Mesenchymal stem cell (in vitro differentiated cells and primary cell): Measurements from ENCODE around the gene FGF6.

Source experiments
- DNase-seq: peaks from one replicate; pipeline ENCODE4 v3.0.0-alpha.2; 2013
- H2AFZ ChIP-seq: one replicate; pipeline ENCODE4 v1.6.1; 2013; ENCODE audit warnings: low read depth, mild to moderate bottlenecking, control low read depth, inconsistent platforms, low read length, moderate library complexity
- H2AK5ac ChIP-seq: 2 replicates; pipeline ENCODE4 v1.6.1; 2013; ENCODE audit warnings: low read length, moderate library complexity, mild to moderate bottlenecking, inconsistent platforms; ENCODE audit not compliant: severe bottlenecking
- H2BK120ac ChIP-seq: one replicate; pipeline ENCODE4 v1.6.1; 2013; ENCODE audit warnings: low read depth, mild to moderate bottlenecking, inconsistent platforms, low read length, moderate library complexity
- H2BK12ac ChIP-seq, 2 experiments: one replicate each; pipeline ENCODE4 v1.6.1; 2013; ENCODE audit warnings: inconsistent platforms in 2 of 2, low read length in 2 of 2, mild to moderate bottlenecking in 2 of 2, moderate library complexity in 2 of 2, control low read depth in 1 of 2
- H2BK15ac ChIP-seq: one replicate; pipeline ENCODE4 v1.6.1; 2013; ENCODE audit warnings: mild to moderate bottlenecking, low read depth, inconsistent platforms; ENCODE audit not compliant: poor library complexity, severe bottlenecking
- H2BK5ac ChIP-seq: 2 replicates; pipeline ENCODE4 v1.6.1; 2013; ENCODE audit warnings: low read depth, mild to moderate bottlenecking, low read length, control low read depth, inconsistent platforms; ENCODE audit not compliant: poor library complexity, severe bottlenecking
- H3K14ac ChIP-seq, 2 experiments: one replicate each; pipeline ENCODE4 v1.6.1; 2013; ENCODE audit warnings: inconsistent platforms in 2 of 2, low read length in 2 of 2, control low read depth in 1 of 2, mild to moderate bottlenecking in 1 of 2, moderate library complexity in 1 of 2
- H3K18ac ChIP-seq, 2 experiments: one replicate each; pipeline ENCODE4 v1.6.1; 2013; ENCODE audit warnings: inconsistent platforms in 2 of 2, low read length in 2 of 2, control low read depth in 1 of 2, low read depth in 1 of 2, mild to moderate bottlenecking in 1 of 2
- H3K23ac ChIP-seq, 2 experiments: one replicate each; pipeline ENCODE4 v1.6.1; 2013; ENCODE audit warnings: inconsistent platforms in 2 of 2, low read length in 2 of 2, mild to moderate bottlenecking in 2 of 2, moderate library complexity in 2 of 2, control low read depth in 1 of 2
- H3K27ac ChIP-seq: 2 replicates; pipeline ENCODE4 v1.5.1; 2013; ENCODE audit warnings: mild to moderate bottlenecking, moderate library complexity, low read length, control low read depth, inconsistent platforms; ENCODE audit not compliant: poor library complexity, severe bottlenecking
- H3K27me3 ChIP-seq, 2 experiments: 2 replicates each; pipeline versions ENCODE4 v1.6.1 to v1.7.0; 2013; ENCODE audit warnings: low read length in 2 of 2, mild to moderate bottlenecking in 2 of 2, moderate library complexity in 2 of 2, control low read depth in 1 of 2, inconsistent platforms in 1 of 2; ENCODE audit not compliant: control insufficient read depth in 1 of 2, insufficient read depth in 1 of 2
- H3K36me3 ChIP-seq, 2 experiments: 2 replicates each; pipeline versions ENCODE4 v1.6.1 to v1.7.0; 2013; ENCODE audit warnings: low read length in 2 of 2, control low read depth in 1 of 2, inconsistent platforms in 1 of 2, low read depth in 1 of 2, mild to moderate bottlenecking in 1 of 2; ENCODE audit not compliant: insufficient read depth in 2 of 2, control insufficient read depth in 1 of 2
- H3K4ac ChIP-seq, 2 experiments: one replicate each; pipeline ENCODE4 v1.6.1; 2013; ENCODE audit warnings: inconsistent platforms in 2 of 2, low read length in 2 of 2, mild to moderate bottlenecking in 2 of 2, moderate library complexity in 2 of 2, control low read depth in 1 of 2, low read depth in 1 of 2
- H3K4me1 ChIP-seq: 2 replicates; pipeline ENCODE4 v1.6.1; 2013; ENCODE audit warnings: low read depth, low read length, control low read depth; ENCODE audit not compliant: control insufficient read depth, insufficient read depth
- H3K4me2 ChIP-seq: 2 replicates; pipeline ENCODE4 v1.6.1; 2013; ENCODE audit warnings: low read length, mild to moderate bottlenecking, inconsistent platforms; ENCODE audit not compliant: poor library complexity, severe bottlenecking
- H3K4me3 ChIP-seq, 2 experiments: 2 replicates each; pipeline versions ENCODE4 v1.5.1 to v1.7.0; 2013; ENCODE audit warnings: low read length in 2 of 2, mild to moderate bottlenecking in 2 of 2, control low read depth in 1 of 2, low read depth in 1 of 2; ENCODE audit not compliant: insufficient read depth in 1 of 2
- H3K79me1 ChIP-seq: replicated peaks from 2 replicates; pipeline ENCODE4 v1.6.1; 2013; ENCODE audit warnings: mild to moderate bottlenecking, control low read depth, low read length, inconsistent platforms; ENCODE audit not compliant: poor library complexity, severe bottlenecking
- H3K9ac ChIP-seq: 2 replicates; pipeline ENCODE4 v1.7.0; 2013; ENCODE audit warnings: mild to moderate bottlenecking, low read length, moderate library complexity
- H3K9me3 ChIP-seq: 2 replicates; pipeline ENCODE4 v1.7.0; 2013; ENCODE audit warnings: mild to moderate bottlenecking, low read length; ENCODE audit not compliant: control insufficient read depth
- H4K8ac ChIP-seq: one replicate; pipeline ENCODE4 v1.6.1; 2013; ENCODE audit warnings: inconsistent platforms, mild to moderate bottlenecking, low read length, moderate library complexity
- H4K91ac ChIP-seq: one replicate; pipeline ENCODE4 v1.6.1; 2013; ENCODE audit warnings: mild to moderate bottlenecking, low read length, inconsistent platforms
- WGBS: methylation state at CpG from one replicate; pipeline ENCODE4 v1.1.7; 2013; ENCODE audit warnings: mixed read lengths; 5-methylcytosine and 5-hydroxymethylcytosine counted together

Gene FGF6

DNA sequence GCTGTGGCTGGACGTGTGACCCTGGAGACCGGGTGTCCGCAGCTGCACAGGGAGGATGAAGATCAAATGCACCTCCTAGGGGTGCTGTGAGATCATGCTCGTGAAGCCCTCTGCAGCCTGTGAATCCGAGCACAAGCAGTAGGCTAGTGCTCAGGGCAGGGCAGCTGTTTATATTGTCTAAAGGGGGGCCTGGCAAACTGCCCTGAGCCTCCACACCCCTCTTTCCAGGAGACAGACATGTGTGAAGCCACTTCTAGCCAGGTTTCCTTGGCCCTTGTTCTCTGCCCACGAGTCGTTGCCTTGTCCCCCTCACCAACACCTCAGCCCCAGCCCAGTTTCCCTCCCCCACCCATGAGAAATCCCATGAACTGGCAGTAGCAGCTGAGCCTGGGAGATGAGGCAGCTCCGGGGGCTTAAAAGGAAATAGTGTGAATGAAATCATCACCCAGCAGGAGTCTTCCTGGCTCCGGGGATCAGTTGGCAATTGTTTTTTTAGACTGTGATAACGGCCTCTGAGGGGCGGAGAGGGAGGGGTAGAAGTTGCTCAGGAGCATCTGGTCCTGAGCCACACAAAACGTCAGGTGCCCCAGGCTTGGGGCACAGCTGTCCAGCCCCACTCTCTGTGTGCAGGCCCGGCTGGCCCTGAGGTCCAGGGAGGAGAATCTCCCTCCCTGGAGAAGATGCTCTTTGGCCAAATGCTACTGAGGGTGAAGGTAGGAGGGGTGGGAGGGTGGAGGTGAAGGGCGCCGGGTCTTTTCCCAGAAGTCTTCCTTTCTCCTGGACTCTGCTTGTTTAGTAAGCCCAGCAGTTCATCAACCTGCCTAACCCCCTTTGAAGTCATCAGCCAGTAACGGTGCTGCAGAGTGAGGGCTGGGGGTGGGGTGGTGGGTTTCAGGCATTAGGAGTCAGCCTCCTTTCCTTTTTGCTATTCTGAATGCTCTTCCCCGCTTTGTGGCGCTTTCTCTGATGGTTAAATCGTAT, 4.0 kb downstream of the FGF6 start:
- no peak overlapping the region for H2BK15ac ChIP-seq
- H4K91ac ChIP-seq = no peak overlapping the region
- peak overlapping the region; percentile 41 for H3K27ac ChIP-seq
- H3K4me2 ChIP-seq = peak overlapping the region; percentile 81
- H3K4me3 ChIP-seq = no peak overlapping the region
- no peak overlapping the region for H4K8ac ChIP-seq
- H2BK120ac ChIP-seq = no peak overlapping the region
- no peaks in the 10 kb centered on the region for H3K79me1 ChIP-seq
- no peak overlapping the region for H2BK12ac ChIP-seq
- no peak for DNase-seq
- no peak overlapping the region for H3K9ac ChIP-seq
- WGBS = 15% methylated on average over 14 of the region's 19 CpGs
- peaks cover 14% of the 10 kb centered on the region for H3K4me1 ChIP-seq
- H3K18ac ChIP-seq = no peak overlapping the region
- no peak overlapping the region for H2AK5ac ChIP-seq
- H3K14ac ChIP-seq = no peak overlapping the region
- H3K23ac ChIP-seq = no peak overlapping the region
- peaks cover 0 to 64% of the 10 kb centered on the region in 2 experiments for H3K27me3 ChIP-seq
- H2BK5ac ChIP-seq = peak overlapping the region; percentile 73
- H3K4ac ChIP-seq = no peak overlapping the region
- H3K9me3 ChIP-seq = no peaks in the 10 kb centered on the region
- H3K36me3 ChIP-seq = peaks cover 0 to 6% of the 10 kb centered on the region in 2 experiments
- no peak overlapping the region for H2AFZ ChIP-seq

- H4K91ac ChIP-seq = no peak overlapping the region
- no peaks in the 10 kb centered on the region for H3K9me3 ChIP-seq
- no peaks in the 10 kb centered on the region for H3K79me1 ChIP-seq
- H3K14ac ChIP-seq = no peak overlapping the region
- H3K27me3 ChIP-seq = peaks cover 0 to 61% of the 10 kb centered on the region in 2 experiments
- H3K4ac ChIP-seq = no peak overlapping the region
- H4K8ac ChIP-seq = no peak overlapping the region
- H2BK15ac ChIP-seq = no peak overlapping the region
- H2AK5ac ChIP-seq = peak overlapping the region; percentile 34
- H3K4me2 ChIP-seq = no peak overlapping the region
- H3K36me3 ChIP-seq = peaks cover 0 to 5% of the 10 kb centered on the region in 2 experiments
- H3K27ac ChIP-seq = no peak overlapping the region
- peaks cover 14% of the 10 kb centered on the region for H3K4me1 ChIP-seq
- H2BK12ac ChIP-seq = no peak overlapping the region
- no peak overlapping the region for H3K23ac ChIP-seq
- DNase-seq = no peak
- no peak overlapping the region for H3K18ac ChIP-seq
- no peak overlapping the region for H2BK120ac ChIP-seq
- H2AFZ ChIP-seq = no peak overlapping the region
- no peak overlapping the region for H2BK5ac ChIP-seq
- no peak overlapping the region for H3K9ac ChIP-seq
- no peak overlapping the region for H3K4me3 ChIP-seq
- WGBS = 63% methylated on average over 3 of the region's 5 CpGs
Observed at GRCh38 chr12:4440187-4440941, 5.3 kb downstream of the FGF6 start.

- 89% methylated on average over 2 of the region's 5 CpGs for WGBS
- Histone ChIP-seq H3K79me1 (no peaks in the 10 kb centered on the region), H3K4me3 (no peak overlapping the region), H2AFZ (no peak overlapping the region), H3K4me1 (peaks cover 14% of the 10 kb centered on the region), H3K23ac (no peak overlapping the region), H4K8ac (no peak overlapping the region), H2BK120ac (no peak overlapping the region), H2BK15ac (no peak overlapping the region), H3K9ac (no peak overlapping the region), H3K27me3 (peaks cover 0 to 59% of the 10 kb centered on the region in 2 experiments), H3K36me3 (no peaks in the 10 kb centered on the region), H3K14ac (no peak overlapping the region), H2BK12ac (no peak overlapping the region), H3K4me2 (no peak overlapping the region), H3K4ac (no peak overlapping the region), H3K9me3 (no peaks in the 10 kb centered on the region), H3K18ac (no peak overlapping the region), H2AK5ac (no peak overlapping the region), H3K27ac (no peak overlapping the region), H2BK5ac (no peak overlapping the region), H4K91ac (no peak overlapping the region)
- no peak for DNase-seq
Observed at GRCh38 chr12:4439736-4440135, 5.9 kb downstream of the FGF6 start.
